KMS-11 (cell line): ENCODE results near the gene LBR.

Experiments
- H2AFZ ChIP-seq: fragments of 200-600 bp; sonication (generic); 2 replicates; pipeline ENCODE4 v1.6.1; 2016; ENCODE audit warnings: antibody characterized with exemption, mixed run types, low read depth
- H3K27ac ChIP-seq: fragments of 200-600 bp; sonication (generic); 2 replicates; pipeline ENCODE4 v1.6.1; 2016; ENCODE audit warnings: mild to moderate bottlenecking, mixed run types
- H3K27me3 ChIP-seq: fragments of 200-600 bp; sonication (generic); 2 replicates; pipeline ENCODE4 v1.6.1; 2017; ENCODE audit warnings: mild to moderate bottlenecking, low read depth, mixed run types, moderate library complexity; ENCODE audit not compliant: insufficient read depth
- H3K36me3 ChIP-seq: fragments of 200-600 bp; sonication (generic); 2 replicates; pipeline ENCODE4 v1.6.1; 2017; ENCODE audit warnings: mild to moderate bottlenecking, mixed run types; ENCODE audit not compliant: insufficient read depth
- H3K4me1 ChIP-seq: fragments of 200-600 bp; sonication (generic); 2 replicates; pipeline ENCODE4 v1.6.1; 2016; ENCODE audit warnings: mild to moderate bottlenecking, low read depth, mixed run types; ENCODE audit not compliant: poor library complexity, severe bottlenecking
- H3K4me2 ChIP-seq: fragments of 200-600 bp; sonication (generic); 2 replicates; pipeline ENCODE4 v1.7.0; 2016; ENCODE audit warnings: mild to moderate bottlenecking, mixed run types
- H3K4me3 ChIP-seq: fragments of 200-600 bp; sonication (generic); IDR thresholded peaks from 2 replicates; pipeline ENCODE4 v1.6.1; 2017; ENCODE audit warnings: low read depth, low read length, mixed read lengths; ENCODE audit not compliant: insufficient read depth
- H3K79me2 ChIP-seq: fragments of 200-600 bp; sonication (generic); 2 replicates; pipeline ENCODE4 v1.6.1; 2016; ENCODE audit warnings: low read depth, mixed run types; ENCODE audit not compliant: insufficient read depth
- H3K9ac ChIP-seq: fragments of 200-600 bp; sonication (generic); 2 replicates; pipeline ENCODE4 v1.6.1; 2016; ENCODE audit warnings: mild to moderate bottlenecking, mixed run types
- H4K20me1 ChIP-seq: fragments of 200-600 bp; sonication (generic); 2 replicates; pipeline ENCODE4 v1.6.1; 2016; ENCODE audit warnings: mild to moderate bottlenecking, mixed run types; ENCODE audit not compliant: insufficient read depth
- CTCF ChIP-seq: fragments of 200-600 bp; sonication (generic); conservative IDR thresholded peaks from 2 replicates; pipeline ENCODE4 v1.6.1; 2017; ENCODE audit warnings: low read depth, mild to moderate bottlenecking, antibody characterized with exemption, low read length, moderate library complexity, mixed read lengths

LBR gene

GRCh38 chr1:225440380-225441221, 12.8 kb upstream of the LBR start:
- H3K27me3 ChIP-seq, result no peaks in the 10 kb centered on the region
- H2AFZ ChIP-seq, result no peak overlapping the region
- no peak overlapping the region for H3K27ac ChIP-seq
- no peak overlapping the region for H3K4me2 ChIP-seq
- TF ChIP-seq CTCF, result no peak
- no peaks in the 10 kb centered on the region for H3K79me2 ChIP-seq
- H3K4me1 ChIP-seq, result peaks cover 21% of the 10 kb centered on the region
- no peak overlapping the region for H3K9ac ChIP-seq
- no peaks in the 10 kb centered on the region for H4K20me1 ChIP-seq
- no peaks in the 10 kb centered on the region for H3K36me3 ChIP-seq
- H3K4me3 ChIP-seq, result no peak overlapping the region

GRCh38 chr1:225437710-225438437, 10.0 kb upstream of the LBR start:
- no peak overlapping the region for H2AFZ ChIP-seq

GRCh38 chr1:225435957-225436392, 8.1 kb upstream of the LBR start:
- no peaks in the 10 kb centered on the region for H3K4me1 ChIP-seq
- no peaks in the 10 kb centered on the region for H4K20me1 ChIP-seq
- H2AFZ ChIP-seq, result no peak overlapping the region
- no peaks in the 10 kb centered on the region for H3K27me3 ChIP-seq
- TF ChIP-seq CTCF, result no peak
- no peak overlapping the region for H3K4me3 ChIP-seq
- no peaks in the 10 kb centered on the region for H3K36me3 ChIP-seq
- H3K9ac ChIP-seq, result no peak overlapping the region
- H3K27ac ChIP-seq, result no peak overlapping the region
- H3K79me2 ChIP-seq, result no peaks in the 10 kb centered on the region
- no peak overlapping the region for H3K4me2 ChIP-seq

More at GRCh38 chr1:225437710-225438437, 10.0 kb upstream of the LBR start:
- Histone ChIP-seq H3K9ac (no peak overlapping the region), H3K4me3 (no peak overlapping the region), H3K4me2 (no peak overlapping the region), H3K27ac (no peak overlapping the region), H4K20me1 (no peaks in the 10 kb centered on the region), H3K4me1 (peaks cover 12% of the 10 kb centered on the region), H3K79me2 (no peaks in the 10 kb centered on the region), H3K36me3 (no peaks in the 10 kb centered on the region), H3K27me3 (no peaks in the 10 kb centered on the region)
- no peak; the same call in none of the 2 replicates for TF ChIP-seq CTCF

GRCh38 chr1:225435487-225435886, 7.6 kb upstream of the LBR start:
- H3K9ac ChIP-seq, result no peak overlapping the region
- no peaks in the 10 kb centered on the region for H4K20me1 ChIP-seq
- no peak for TF ChIP-seq CTCF
- no peak overlapping the region for H3K4me2 ChIP-seq
- no peaks in the 10 kb centered on the region for H3K27me3 ChIP-seq
- H3K27ac ChIP-seq, result no peak overlapping the region
- no peaks in the 10 kb centered on the region for H3K79me2 ChIP-seq
- H3K36me3 ChIP-seq, result no peaks in the 10 kb centered on the region
- H2AFZ ChIP-seq, result no peak overlapping the region
- H3K4me1 ChIP-seq, result no peaks in the 10 kb centered on the region
- no peak overlapping the region for H3K4me3 ChIP-seq
